Liver (tissue), 9 donors: Measurements from ENCODE around the gene VRTN. TPM values are rescaled to one million over a fixed set of nuclear protein-coding genes. Genes with fewer than 3 reads are reported as not detected.

Source experiments
- DNase-seq: peaks from one replicate; pipeline ENCODE4 v3.0.0-alpha.2; 2017; ENCODE audit warnings: low spot score
- H3K27ac ChIP-seq, 2 donors: one replicate each; pipeline ENCODE4 v1.7.0; 2013; ENCODE audit warnings: inconsistent platforms in 2 of 2, low read length in 2 of 2, control low read depth in 1 of 2, low read depth in 1 of 2, mild to moderate bottlenecking in 1 of 2
- H3K27me3 ChIP-seq, 4 donors: one replicate each; pipeline versions ENCODE4 v1.6.1 to v1.7.0; 2013; ENCODE audit warnings: low read length in 3 of 4, inconsistent platforms in 1 of 4, mild to moderate bottlenecking in 1 of 4, moderate library complexity in 1 of 4; ENCODE audit not compliant: control insufficient read depth in 4 of 4, insufficient read depth in 4 of 4
- H3K36me3 ChIP-seq, 4 donors: one replicate each; pipeline versions ENCODE4 v1.6.1 to v1.7.0; 2013; ENCODE audit warnings: low read length in 3 of 4, mild to moderate bottlenecking in 3 of 4, low read depth in 1 of 4, moderate library complexity in 1 of 4; ENCODE audit not compliant: control insufficient read depth in 4 of 4, insufficient read depth in 3 of 4
- H3K4me1 ChIP-seq, 4 donors: one replicate each; pipeline versions ENCODE4 v1.6.1 to v1.7.0; 2013; ENCODE audit warnings: low read length in 3 of 4, mild to moderate bottlenecking in 3 of 4, moderate library complexity in 1 of 4; ENCODE audit not compliant: control insufficient read depth in 4 of 4, insufficient read depth in 4 of 4
- H3K4me3 ChIP-seq, 3 donors: one replicate each; pipeline versions ENCODE4 v1.6.1 to v1.7.0; 2013; ENCODE audit warnings: low read length in 3 of 3, control low read depth in 1 of 3, low read depth in 1 of 3, mild to moderate bottlenecking in 1 of 3
- H3K9ac ChIP-seq, 2 donors: one replicate each; pipeline ENCODE4 v1.7.0; 2013; ENCODE audit warnings: low read length in 2 of 2, mild to moderate bottlenecking in 2 of 2, moderate library complexity in 2 of 2, control low read depth in 1 of 2, low read depth in 1 of 2
- H3K9me3 ChIP-seq, 4 donors: one replicate each; pipeline versions ENCODE4 v1.6.1 to v1.7.0; 2013; ENCODE audit warnings: low read length in 3 of 4; ENCODE audit not compliant: control insufficient read depth in 4 of 4
- CTCF ChIP-seq: fragments of 150-350 bp; IDR thresholded peaks from 2 replicates; pipeline ENCODE4 v1.5.1; 2017; ENCODE audit warnings: improper control_type of control experiment, low read depth, low read length; ENCODE audit not compliant: missing input control
- EGR1 ChIP-seq, 2 donors: IDR thresholded peaks; 2 replicates each; pipeline ENCODE4 v1.6.1; 2016 to 2018; ENCODE audit warnings: antibody characterized with exemption in 2 of 2, low read depth in 2 of 2
- FOXA1 ChIP-seq: IDR thresholded peaks from 2 replicates; pipeline ENCODE4 v1.6.1; 2016; ENCODE audit warnings: antibody characterized with exemption
- FOXA2 ChIP-seq: IDR thresholded peaks from 2 replicates; pipeline ENCODE4 v1.6.1; 2016; ENCODE audit warnings: antibody characterized with exemption
- GABPA ChIP-seq, 2 donors: IDR thresholded peaks in 1 of 2; conservative IDR thresholded peaks in 1 of 2; 2 replicates each; pipeline ENCODE4 v1.6.1; 2016; ENCODE audit warnings: antibody characterized with exemption in 2 of 2, mild to moderate bottlenecking in 1 of 2, moderate library complexity in 1 of 2
- HNF4A ChIP-seq, 2 donors: conservative IDR thresholded peaks; 2 replicates each; pipeline ENCODE4 v1.6.1; 2016; ENCODE audit warnings: antibody characterized with exemption in 2 of 2, mild to moderate bottlenecking in 2 of 2
- HNF4G ChIP-seq: IDR thresholded peaks from 2 replicates; pipeline ENCODE4 v1.6.1; 2016; ENCODE audit warnings: antibody characterized with exemption
- RAD21 ChIP-seq, 2 donors: IDR thresholded peaks; 2 replicates each; pipeline ENCODE4 v1.6.1; 2016; ENCODE audit warnings: antibody characterized with exemption in 2 of 2, mild to moderate bottlenecking in 2 of 2
- REST ChIP-seq: IDR thresholded peaks from 2 replicates; pipeline ENCODE4 v1.6.1; 2016; ENCODE audit warnings: antibody characterized with exemption, mild to moderate bottlenecking
- RXRA ChIP-seq, 2 donors: IDR thresholded peaks; 2 replicates each; pipeline ENCODE4 v1.6.1; 2017 to 2018; ENCODE audit warnings: antibody characterized with exemption in 2 of 2, mild to moderate bottlenecking in 1 of 2
- TAF1 ChIP-seq: conservative IDR thresholded peaks from 2 replicates; pipeline ENCODE4 v1.6.1; 2016; ENCODE audit warnings: antibody characterized with exemption, mild to moderate bottlenecking
- YY1 ChIP-seq: IDR thresholded peaks from 2 replicates; pipeline ENCODE4 v1.6.1; 2016; ENCODE audit warnings: antibody characterized with exemption, mild to moderate bottlenecking
- WGBS: extraction: QIAGEN DNeasy Blood & Tissue Kit; methylation state at CpG from one replicate; pipeline ENCODE4 v1.1.7; 2013; 5-methylcytosine and 5-hydroxymethylcytosine counted together
- polyA plus RNA-seq, 2 donors: library from polyadenylated mRNA; stranded (reverse) in 1 of 2; unstranded in 1 of 2; fragments of 200-250 nt in 1 of 2; fragments of >200 nt in 1 of 2; fragmentation: Nextera tagmentation in 1 of 2; extraction: Ambion mirVana in 1 of 2; gene quantifications; one replicate each; pipeline versions ENCODE4 v1.2.1 to v1.2.3, GENCODE V29; 2013 to 2015
- total RNA-seq, 2 donors: library from RNA; depleted of rRNA; stranded (reverse); fragments of >200 nt; gene quantifications; one replicate each; pipeline ENCODE4 v1.2.3, GENCODE V29; 2014
- donor health status: healthy.
- donor health status: healthy.
- donor health status: healthy.
- donor health status: healthy.
- donor health status: healthy.

Gene VRTN
- total and polyA plus RNA-seq, 4 donors: not detected

DNA sequence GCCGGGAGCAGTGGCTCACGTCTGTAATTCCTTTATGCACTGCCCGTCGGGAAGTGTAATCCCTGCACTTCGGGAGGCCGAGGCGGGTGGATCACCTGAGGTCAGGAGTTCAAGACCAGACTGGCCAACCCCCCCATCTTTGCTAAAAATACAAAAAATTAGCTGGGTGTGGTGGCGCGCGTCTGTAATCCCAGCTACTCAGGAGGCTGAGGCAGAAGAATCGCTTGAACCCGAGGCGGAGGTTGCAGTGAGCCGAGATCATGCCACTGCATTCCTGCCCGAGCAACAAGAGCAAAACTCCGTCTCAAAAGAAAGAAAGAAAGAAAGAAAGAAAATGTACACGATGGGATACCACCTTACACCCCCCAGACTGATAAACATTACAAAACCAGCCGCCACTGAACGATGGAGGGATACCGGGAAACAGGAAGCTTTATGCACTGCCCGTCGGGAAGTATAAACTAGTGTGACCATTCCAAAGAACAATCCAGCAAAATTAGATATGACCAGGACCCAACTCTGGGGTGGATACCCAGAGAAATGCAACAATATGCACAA lies 46.6 kb upstream of the VRTN start:
- DNase-seq: no peak
- Histone ChIP-seq H3K9ac (peak overlapping the region in 1 of 2 donors; percentile 75), H3K4me3 (peak overlapping the region; percentile 82 to 92 (median 88)), H3K36me3 (peaks cover 0 to 21% (median 12%) of the 10 kb centered on the region in 4 donors), H3K9me3 (no peaks in the 10 kb centered on the region), H3K27me3 (no peaks in the 10 kb centered on the region), H3K27ac (peak overlapping the region; percentile 68 to 90), H3K4me1 (peaks cover 3 to 10% (median 7%) of the 10 kb centered on the region in 4 donors)
- WGBS: 24% methylated on average over 22 of the region's 22 CpGs
- TF ChIP-seq CTCF (no peak), TAF1 (no peak), FOXA1 (no peak), RXRA (IDR thresholded peaks at IDR 0.05) (no peak), FOXA2 (no peak), HNF4G (no peak)

DNA sequence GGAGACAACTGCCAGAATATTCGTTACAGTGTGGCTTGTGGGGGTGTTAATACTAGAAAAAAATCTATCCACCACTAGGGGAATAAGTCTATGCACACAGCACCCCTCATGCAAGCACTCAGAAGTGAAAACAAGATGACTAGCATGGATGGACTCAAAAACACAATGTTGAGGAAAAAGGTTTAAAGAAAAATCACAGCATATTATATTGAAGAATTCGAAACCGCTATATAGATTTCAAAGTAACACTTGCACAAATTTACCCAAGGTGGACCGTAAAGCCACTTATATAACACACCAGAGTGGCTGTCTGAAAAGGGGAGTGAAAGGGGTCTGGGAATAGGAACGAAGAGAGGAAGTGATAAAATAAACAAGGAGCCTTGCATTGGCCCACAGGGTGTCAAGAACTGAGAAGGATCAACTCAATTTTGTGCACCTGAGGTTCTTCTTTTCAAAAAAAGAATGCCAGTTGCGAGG lies 46.1 kb upstream of the VRTN start:
- Histone ChIP-seq H3K4me3 (peak overlapping the region; percentile 82 to 92 (median 88)), H3K4me1 (peaks cover 3 to 10% (median 7%) of the 10 kb centered on the region in 4 donors), H3K9me3 (no peaks in the 10 kb centered on the region), H3K27ac (peak overlapping the region; percentile 68 to 90), H3K27me3 (no peaks in the 10 kb centered on the region), H3K36me3 (peaks cover 0 to 16% (median 8%) of the 10 kb centered on the region in 4 donors), H3K9ac (peak overlapping the region; percentile 75 to 95)
- no peak for DNase-seq
- WGBS: under 1% methylated on average over 6 of the region's 6 CpGs
- no peak for TF ChIP-seq GABPA (IDR thresholded peaks at IDR 0.05 in 1 of 2, conservative IDR thresholded peaks at IDR 0.05 in 1 of 2)
- TF ChIP-seq EGR1 (IDR thresholded peaks at IDR 0.05; ENCODE audit: low read depth in 2 of 2): no peak
- TF ChIP-seq HNF4A (conservative IDR thresholded peaks at IDR 0.05): no peak
- TF ChIP-seq HNF4G: no peak
- peak in 1 of 2 donors; percentile 10 for TF ChIP-seq RAD21 (IDR thresholded peaks at IDR 0.05)
- TF ChIP-seq FOXA2: no peak
- TF ChIP-seq REST: no peak
- TF ChIP-seq YY1: no peak
- TF ChIP-seq CTCF: peak; percentile 52
- TF ChIP-seq TAF1: no peak
